ENCODE measurements around the gene CAND2. TPM values are rescaled to one million over a fixed set of nuclear protein-coding genes. Genes with fewer than 3 reads are reported as not detected.
"Not testable (repeated sequence)": the region's sequence is repeated elsewhere in the genome, so short reads cannot be mapped to it uniquely, and the experiment has no call there.

Gene CAND2
- total RNA-seq, 4 donors from 2014 or later: 10.8 to 26.8 (median 19.6) TPM

DNA sequence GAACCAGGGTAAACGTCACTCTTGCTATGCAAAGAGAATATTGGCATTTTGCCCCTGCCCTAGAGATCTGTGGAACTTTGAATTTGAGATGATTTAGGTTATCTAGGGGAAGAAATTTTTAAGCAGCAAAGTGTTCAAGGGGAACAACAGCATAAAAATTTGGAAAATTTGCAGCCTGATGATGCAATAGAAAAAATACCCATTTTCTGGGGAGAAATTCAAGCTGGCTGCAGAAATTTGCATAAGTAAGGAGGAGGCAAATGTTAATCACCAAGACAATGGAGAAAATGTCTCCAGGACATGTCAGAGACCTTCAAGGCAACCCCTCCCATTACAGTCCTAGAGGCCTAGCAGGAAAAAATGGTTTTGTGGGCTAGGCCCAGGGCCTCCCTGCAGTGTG is 49.3 kb downstream of the CAND2 start:
- Histone ChIP-seq H3K27me3 (peaks cover 0 to 5% (median 0%) of the 10 kb centered on the region in 4 donors), H3K27ac (replicated peaks in 1 of 4) (no peak overlapping the region), H3K4me3 (no peak overlapping the region), H3K4me1 (peaks cover 3 to 6% (median 4%) of the 10 kb centered on the region in 4 donors), H3K9me3 (no peaks in the 10 kb centered on the region), H3K36me3 (no peaks in the 10 kb centered on the region)
- WGBS: 55% methylated on average over 1 of the region's 1 CpG
- TF ChIP-seq, protein P1, sequence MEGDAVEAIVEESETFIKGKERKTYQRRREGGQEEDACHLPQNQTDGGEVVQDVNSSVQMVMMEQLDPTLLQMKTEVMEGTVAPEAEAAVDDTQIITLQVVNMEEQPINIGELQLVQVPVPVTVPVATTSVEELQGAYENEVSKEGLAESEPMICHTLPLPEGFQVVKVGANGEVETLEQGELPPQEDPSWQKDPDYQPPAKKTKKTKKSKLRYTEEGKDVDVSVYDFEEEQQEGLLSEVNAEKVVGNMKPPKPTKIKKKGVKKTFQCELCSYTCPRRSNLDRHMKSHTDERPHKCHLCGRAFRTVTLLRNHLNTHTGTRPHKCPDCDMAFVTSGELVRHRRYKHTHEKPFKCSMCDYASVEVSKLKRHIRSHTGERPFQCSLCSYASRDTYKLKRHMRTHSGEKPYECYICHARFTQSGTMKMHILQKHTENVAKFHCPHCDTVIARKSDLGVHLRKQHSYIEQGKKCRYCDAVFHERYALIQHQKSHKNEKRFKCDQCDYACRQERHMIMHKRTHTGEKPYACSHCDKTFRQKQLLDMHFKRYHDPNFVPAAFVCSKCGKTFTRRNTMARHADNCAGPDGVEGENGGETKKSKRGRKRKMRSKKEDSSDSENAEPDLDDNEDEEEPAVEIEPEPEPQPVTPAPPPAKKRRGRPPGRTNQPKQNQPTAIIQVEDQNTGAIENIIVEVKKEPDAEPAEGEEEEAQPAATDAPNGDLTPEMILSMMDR (IDR thresholded peaks at IDR 0.05): no peak
- TF ChIP-seq POLR2A (IDR thresholded peaks at IDR 0.05; ENCODE audit: low read depth): no peak
- no peak for TF ChIP-seq POLR2AphosphoS5 (IDR thresholded peaks at IDR 0.05)
- no peak for TF ChIP-seq EP300 (IDR thresholded peaks at IDR 0.05)
- DNase-seq (ENCODE audit: extremely low spot score): no peak
- intact Hi-C loops (cut with DNase I): no loop called here

- no peak for TF ChIP-seq EP300 (IDR thresholded peaks at IDR 0.05)
- TF ChIP-seq POLR2A (IDR thresholded peaks at IDR 0.05; ENCODE audit: low read depth): no peak
- no peak for TF ChIP-seq POLR2AphosphoS5 (IDR thresholded peaks at IDR 0.05)
- TF ChIP-seq, protein P1 (IDR thresholded peaks at IDR 0.05): no peak
- no peaks in the 10 kb centered on the region for H3K9me3 ChIP-seq
- H3K4me1 ChIP-seq: no peaks in the 10 kb centered on the region
- DNase-seq (ENCODE audit: extremely low spot score): no peak
- H3K36me3 ChIP-seq: no peaks in the 10 kb centered on the region
- no peak overlapping the region for H3K27ac ChIP-seq (replicated peaks in 1 of 4)
- no peaks in the 10 kb centered on the region for H3K27me3 ChIP-seq
- no peak overlapping the region for H3K4me3 ChIP-seq
- 75% methylated on average over 3 of the region's 3 CpGs for WGBS
- intact Hi-C loops (cut with DNase I): no loop called here
Measured at GRCh38 chr3:12852201-12852600, 55.7 kb downstream of the CAND2 start.

GRCh38 chr3:12853847-12854246 is 57.4 kb downstream of the CAND2 start:
- H3K27me3 ChIP-seq; H3K27ac ChIP-seq (replicated peaks in 1 of 4): not testable (repeated sequence)

DNA sequence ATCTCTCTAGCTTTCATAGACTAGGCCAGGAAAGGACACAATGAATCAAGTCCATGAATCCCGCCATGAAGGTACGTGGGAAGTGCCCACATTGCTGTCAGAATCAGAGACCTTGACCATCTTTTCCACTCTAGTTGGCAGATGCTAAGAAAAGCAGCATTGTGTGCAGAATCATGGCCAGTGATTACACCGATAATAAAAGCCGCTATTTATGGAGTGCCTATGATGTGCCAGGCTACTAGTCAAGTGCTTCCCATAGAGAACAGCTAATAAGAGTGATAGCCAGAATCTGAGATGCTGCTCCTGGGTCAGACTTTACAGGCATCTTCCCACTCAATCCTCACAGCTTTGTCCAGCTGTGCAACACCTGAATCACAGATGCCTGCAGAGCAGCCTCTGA is 58.1 kb downstream of the CAND2 start:
- intact Hi-C loops (cut with DNase I): no loop called here
- no peak overlapping the region for H3K27ac ChIP-seq (replicated peaks in 1 of 4)
- TF ChIP-seq POLR2A (IDR thresholded peaks at IDR 0.05; ENCODE audit: low read depth) (no peak), POLR2AphosphoS5 (IDR thresholded peaks at IDR 0.05) (no peak), EP300 (IDR thresholded peaks at IDR 0.05) (no peak)
- TF ChIP-seq, protein P1 (IDR thresholded peaks at IDR 0.05): no peak
- DNase-seq (ENCODE audit: extremely low spot score): no peak
- no peaks in the 10 kb centered on the region for H3K36me3 ChIP-seq
- no peaks in the 10 kb centered on the region for H3K4me1 ChIP-seq
- no peak overlapping the region for H3K4me3 ChIP-seq
- WGBS: 93% methylated on average over 4 of the region's 4 CpGs
- H3K27me3 ChIP-seq: no peaks in the 10 kb centered on the region
- H3K9me3 ChIP-seq: no peaks in the 10 kb centered on the region

More at GRCh38 chr3:12853847-12854246, 57.4 kb downstream of the CAND2 start:
- DNase-seq (ENCODE audit: extremely low spot score); H3K4me3 ChIP-seq; H3K4me1 ChIP-seq; H3K36me3 ChIP-seq; intact Hi-C loops (cut with DNase I); H3K9me3 ChIP-seq: not testable (repeated sequence)
- 70% methylated on average over 2 of the region's 2 CpGs for WGBS

- Histone ChIP-seq H3K4me3 (no peak overlapping the region), H3K9me3 (no peaks in the 10 kb centered on the region), H3K27ac (replicated peaks in 1 of 4) (no peak overlapping the region), H3K4me1 (no peaks in the 10 kb centered on the region), H3K27me3 (no peaks in the 10 kb centered on the region), H3K36me3 (no peaks in the 10 kb centered on the region)
- 93% methylated on average over 4 of the region's 5 CpGs for WGBS
- DNase-seq (ENCODE audit: extremely low spot score): no peak
- intact Hi-C loops (cut with DNase I): no loop called here
- TF ChIP-seq, protein P1 (IDR thresholded peaks at IDR 0.05): no peak
- TF ChIP-seq POLR2AphosphoS5 (IDR thresholded peaks at IDR 0.05): no peak
- TF ChIP-seq EP300 (IDR thresholded peaks at IDR 0.05): no peak
- TF ChIP-seq POLR2A (IDR thresholded peaks at IDR 0.05; ENCODE audit: low read depth): no peak
Measured at GRCh38 chr3:12856626-12857025, 60.1 kb downstream of the CAND2 start.
